Immature natural killer cell (primary cell): ENCODE data around the gene SCNN1A. TPM values are rescaled to one million over a fixed set of nuclear protein-coding genes. Genes with fewer than 3 reads are reported as not detected.

Experiments
- polyA plus RNA-seq, 3 donors: library from polyadenylated mRNA; unstranded; fragments of 300-500 nt; fragmentation: Illumina TruSeq; gene quantifications; one replicate each; pipeline ENCODE4 v1.2.3, GENCODE V29; 2021

Gene SCNN1A
- polyA plus RNA-seq, 3 donors from 2014 or later = 0.10 to 0.64 TPM; not detected in 1

Other genes with a start within 250 kb of the SCNN1A start
- gene CD9, start 175.2 kb downstream of the SCNN1A start, polyA plus RNA-seq = 1 to 10 TPM; 2.1 to 9.8 (median 5.1) TPM
- gene PLEKHG6, start 64.9 kb downstream of the SCNN1A start, polyA plus RNA-seq = under 1 TPM in 2 of 3 donors, not detected in 1; 0.19 to 0.61 TPM
- gene TNFRSF1A, start 33.5 kb downstream of the SCNN1A start, polyA plus RNA-seq = 10 to 100 TPM; 37.7 to 89.0 (median 67.0) TPM
- 1 to 10 TPM; 1.2 to 3.6 (median 2.8) TPM for gene LTBR, start 8.6 kb upstream of the SCNN1A start, polyA plus RNA-seq
- 10 to 100 TPM; 17.0 to 28.5 (median 25.4) TPM for gene CD27, start 69.4 kb upstream of the SCNN1A start, polyA plus RNA-seq
- gene TAPBPL, start 76.5 kb upstream of the SCNN1A start, polyA plus RNA-seq = 100 to 1,000 TPM; 205 to 276 (median 259) TPM
- gene VAMP1, start 95.1 kb upstream of the SCNN1A start, polyA plus RNA-seq = 1 to 10 TPM; 7.8 to 9.7 (median 8.4) TPM
- 100 to 1,000 TPM; 240 to 280 (median 248) TPM for gene MRPL51, start 117.7 kb upstream of the SCNN1A start, polyA plus RNA-seq
- 10 to 100 TPM; 23.3 to 50.5 (median 24.0) TPM for gene NCAPD2, start 118.5 kb upstream of the SCNN1A start, polyA plus RNA-seq
- 1,000 to 10,000 TPM; 1,615 to 2,185 (median 1,854) TPM for gene GAPDH, start 159.0 kb upstream of the SCNN1A start, polyA plus RNA-seq
- 10 to 100 TPM in 1 of 3 donors, 1 to 10 TPM in 2; 1.9 to 13.0 (median 3.1) TPM for gene IFFO1, start 180.5 kb upstream of the SCNN1A start, polyA plus RNA-seq
- 10 to 100 TPM; 11.3 to 30.8 (median 18.0) TPM for gene NOP2, start 192.7 kb upstream of the SCNN1A start, polyA plus RNA-seq
- 10 to 100 TPM; 13.6 to 59.5 (median 20.7) TPM for gene CHD4, start 231.8 kb upstream of the SCNN1A start, polyA plus RNA-seq